ENCODE data around the gene MOB2. TPM values are rescaled to one million over a fixed set of nuclear protein-coding genes. Genes with fewer than 3 reads are reported as not detected.

MOB2 gene
- total and polyA plus RNA-seq, 2 of the 13 experiments (the other 11 are each of a cell fraction or from before 2014, with no cell fraction given) = 21.8 to 27.7 TPM

GRCh38 chr11:1481483-1481825 lies 5.1 kb downstream of the MOB2 start:
- Histone ChIP-seq H3K27ac (ENCODE audit: extremely low read length, insufficient read depth, low read length) (no peak overlapping the region), H3K36me3 (replicated peaks in 1 of 2; ENCODE audit: control insufficient read depth in 1 of 2, insufficient read depth in 2 of 2, low read length in 2 of 2) (peaks cover 14 to 20% of the 10 kb centered on the region in 2 experiments; a peak in 4 of 5 replicates), H4K20me1 (ENCODE audit: insufficient read depth, low read length) (peaks cover 5% of the 10 kb centered on the region; the same call in 1 of the 2 replicates), H3K4me2 (ENCODE audit: low read depth, low read length) (no peak overlapping the region), H3K4me1 (ENCODE audit: insufficient read depth, low read length) (no peaks in the 10 kb centered on the region), H3K9me3 (ENCODE audit: low read length) (no peaks in the 10 kb centered on the region), H3K4me3 (replicated peaks in 1 of 3; ENCODE audit: insufficient read depth in 1 of 3, low read depth in 2 of 3, low read length in 3 of 3) (no peak overlapping the region), H3K79me2 (ENCODE audit: insufficient read depth, low read length) (no peaks in the 10 kb centered on the region), H3K27me3 (ENCODE audit: control insufficient read depth in 1 of 2, insufficient read depth in 2 of 2, low read length in 2 of 2) (no peaks in the 10 kb centered on the region), H3K9ac (ENCODE audit: insufficient read depth, low read depth, low read length) (no peak overlapping the region), H2AFZ (ENCODE audit: low read length) (no peak overlapping the region)
- POLR2A ChIA-PET = no interaction called here
- DNase-seq (ENCODE audit: low spot score) = no peak
- ATAC-seq = no peak
- no peak for FAIRE-seq
- no TSS peak for BruUV-seq (replicated peaks)
- intact Hi-C loops (cut with micrococcal nuclease; ENCODE audit: unreplicated experiment) (no loop called here), in situ Hi-C loops (cut with HindIII; ENCODE audit: extremely low pct_ligation_motif_present, low pct_unique_long_range_greater_than_20kb) (no loop called here)
- WGBS (ENCODE audit: low lambda C conversion rate) = 97% methylated on average over 2 of the region's 2 CpGs
- TF ChIP-seq ZNF891 (CRISPR knock-in tag; IDR thresholded peaks at IDR 0.05) = no peak
- no peak for TF ChIP-seq FOXO1 (CRISPR knock-in tag; IDR thresholded peaks at IDR 0.05)
- TF ChIP-seq KAT7 (CRISPR knock-in tag; IDR thresholded peaks at IDR 0.05; ENCODE audit: borderline replicate concordance) = no peak
- no peak for TF ChIP-seq NR0B2 (CRISPR knock-in tag; IDR thresholded peaks at IDR 0.05)
- TF ChIP-seq HHEX (CRISPR knock-in tag; IDR thresholded peaks at IDR 0.05) = no peak
- TF ChIP-seq ZNF597 (CRISPR knock-in tag; IDR thresholded peaks at IDR 0.05) = no peak
- no peak for TF ChIP-seq ETV5 (CRISPR knock-in tag; IDR thresholded peaks at IDR 0.05; ENCODE audit: borderline replicate concordance)
- TF ChIP-seq, protein P1, sequence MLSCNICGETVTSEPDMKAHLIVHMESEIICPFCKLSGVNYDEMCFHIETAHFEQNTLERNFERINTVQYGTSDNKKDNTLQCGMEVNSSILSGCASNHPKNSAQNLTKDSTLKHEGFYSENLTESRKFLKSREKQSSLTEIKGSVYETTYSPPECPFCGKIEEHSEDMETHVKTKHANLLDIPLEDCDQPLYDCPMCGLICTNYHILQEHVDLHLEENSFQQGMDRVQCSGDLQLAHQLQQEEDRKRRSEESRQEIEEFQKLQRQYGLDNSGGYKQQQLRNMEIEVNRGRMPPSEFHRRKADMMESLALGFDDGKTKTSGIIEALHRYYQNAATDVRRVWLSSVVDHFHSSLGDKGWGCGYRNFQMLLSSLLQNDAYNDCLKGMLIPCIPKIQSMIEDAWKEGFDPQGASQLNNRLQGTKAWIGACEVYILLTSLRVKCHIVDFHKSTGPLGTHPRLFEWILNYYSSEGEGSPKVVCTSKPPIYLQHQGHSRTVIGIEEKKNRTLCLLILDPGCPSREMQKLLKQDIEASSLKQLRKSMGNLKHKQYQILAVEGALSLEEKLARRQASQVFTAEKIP (CRISPR knock-in tag; IDR thresholded peaks at IDR 0.05; ENCODE audit: borderline replicate concordance) = no peak
- no peak for TF ChIP-seq KDM1A (CRISPR knock-in tag; IDR thresholded peaks at IDR 0.05)
- no peak for TF ChIP-seq PHF8 (CRISPR knock-in tag; IDR thresholded peaks at IDR 0.05)
- TF ChIP-seq ZBTB37 (CRISPR knock-in tag; IDR thresholded peaks at IDR 0.05) = no peak
- TF ChIP-seq MLXIP (CRISPR knock-in tag; IDR thresholded peaks at IDR 0.05; ENCODE audit: borderline replicate concordance) = no peak
- TF ChIP-seq CENPX (CRISPR knock-in tag; IDR thresholded peaks at IDR 0.05) = no peak
- TF ChIP-seq NFE2L1 (CRISPR knock-in tag; IDR thresholded peaks at IDR 0.05; ENCODE audit: borderline replicate concordance) = no peak
- no peak for TF ChIP-seq ELF1 (CRISPR knock-in tag; IDR thresholded peaks at IDR 0.05)
- TF ChIP-seq POGZ (CRISPR knock-in tag; IDR thresholded peaks at IDR 0.05) = no peak
- no peak for TF ChIP-seq GATAD1 (CRISPR knock-in tag; IDR thresholded peaks at IDR 0.05)
- no peak for TF ChIP-seq TAF15 (IDR thresholded peaks at IDR 0.05; ENCODE audit: low read depth, low read length, poor library complexity, severe bottlenecking)
- TF ChIP-seq ZNF558 (CRISPR knock-in tag; IDR thresholded peaks at IDR 0.05; ENCODE audit: borderline replicate concordance) = no peak
- no peak for TF ChIP-seq SNRNP70 (IDR thresholded peaks at IDR 0.05; ENCODE audit: low read depth, low read length)
- CTCF ChIA-PET (ENCODE audit: low intra/inter-chr PET ratio, low total read pairs) = no interaction called here
